GM21576 (cell line): ENCODE results near the gene GSTT4.
"Not testable (repeated sequence)": the region's sequence is repeated elsewhere in the genome, so short reads cannot be mapped to it uniquely, and the experiment has no call there.

Source experiments
- ATAC-seq: cut with Tn5 transposase; IDR thresholded peaks from one replicate; pipeline ENCODE4 v1.9.1; 2021; ENCODE audit warnings: mild to moderate bottlenecking, moderate library complexity; ENCODE audit not compliant: unreplicated experiment

Gene GSTT4

DNA sequence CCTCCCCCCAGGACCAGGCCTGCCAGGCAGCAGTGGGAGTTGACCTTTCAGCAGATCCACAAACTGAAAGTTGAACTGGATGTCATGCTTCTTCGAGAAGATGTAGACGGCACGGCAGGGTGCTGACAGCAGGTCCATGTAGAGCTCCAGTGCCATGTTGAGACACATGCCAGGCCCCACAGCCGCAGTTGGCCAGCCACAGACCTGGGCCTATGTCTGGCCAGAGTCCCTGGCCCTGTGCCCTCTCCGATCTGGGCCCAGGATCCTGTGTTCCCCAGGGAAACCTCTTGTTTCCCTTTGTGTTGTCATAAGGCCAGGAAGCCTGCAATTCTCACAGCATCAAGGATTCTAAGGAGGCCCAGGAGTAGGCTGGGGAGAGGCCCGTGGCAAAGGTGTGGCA, at the start of gene GSTT4:
GSTT4 (minus strand) TSS at position 253 of the 400 bp plus-strand sequence; CDS start at position 156, 97 bp downstream.
- no peak for ATAC-seq

DNA sequence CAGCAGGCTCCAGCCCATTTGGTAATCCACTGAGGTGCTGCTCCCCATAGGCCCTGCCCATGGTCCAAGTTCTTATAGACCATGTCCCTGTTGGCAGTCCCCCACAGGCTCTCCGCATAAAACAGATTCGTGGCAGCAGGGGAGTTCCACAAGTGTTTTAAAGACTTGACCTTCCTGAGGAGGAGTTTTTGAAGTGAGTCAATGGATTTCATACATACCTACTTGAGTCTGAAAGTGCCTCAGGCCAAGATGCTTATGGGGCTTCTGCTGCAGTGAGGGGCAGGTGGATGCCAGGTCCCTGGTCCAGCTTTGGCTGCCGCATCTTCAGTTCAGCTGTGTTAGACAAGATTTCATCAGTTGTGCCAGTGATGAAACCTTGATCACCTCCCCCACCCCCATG, 49.1 kb upstream of the GSTT4 start:
- no peak for ATAC-seq

DNA sequence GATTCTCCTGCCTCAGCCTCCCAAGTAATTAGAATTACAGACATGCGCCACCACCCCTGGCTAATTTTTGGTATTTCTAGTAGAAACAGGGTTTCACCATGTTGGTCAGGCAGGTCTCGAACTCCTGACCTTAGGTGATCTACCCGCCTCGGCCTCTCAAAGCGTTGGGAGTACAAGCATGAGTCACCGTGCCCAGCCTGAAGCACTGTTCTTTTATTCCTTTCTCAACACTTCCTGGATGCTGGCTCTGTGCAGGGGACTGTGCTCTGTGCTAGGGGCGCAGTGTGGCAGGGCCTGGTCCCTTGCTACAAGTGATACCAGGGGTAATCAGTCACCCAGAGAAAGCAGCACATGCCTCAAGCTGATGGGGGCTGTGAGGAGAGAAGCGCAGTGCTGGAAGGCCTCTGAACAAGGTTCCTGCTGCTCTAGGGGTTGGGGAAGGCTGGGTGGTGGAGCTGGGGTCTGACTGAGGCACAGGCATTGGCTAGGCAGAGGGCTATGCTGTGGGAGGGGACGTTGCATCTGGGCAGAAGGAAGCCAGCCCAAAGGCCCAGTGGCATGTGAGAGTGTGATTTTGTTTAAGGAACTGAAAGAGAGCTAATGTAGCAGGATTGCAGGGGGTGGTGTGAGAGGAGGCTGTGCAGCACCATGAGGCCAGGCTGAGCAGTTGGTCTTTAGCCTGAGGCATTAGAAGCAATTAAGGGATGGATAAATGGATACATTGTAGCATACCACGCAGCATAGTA, 48.4 kb upstream of the GSTT4 start:
- ATAC-seq, result no peak

DNA sequence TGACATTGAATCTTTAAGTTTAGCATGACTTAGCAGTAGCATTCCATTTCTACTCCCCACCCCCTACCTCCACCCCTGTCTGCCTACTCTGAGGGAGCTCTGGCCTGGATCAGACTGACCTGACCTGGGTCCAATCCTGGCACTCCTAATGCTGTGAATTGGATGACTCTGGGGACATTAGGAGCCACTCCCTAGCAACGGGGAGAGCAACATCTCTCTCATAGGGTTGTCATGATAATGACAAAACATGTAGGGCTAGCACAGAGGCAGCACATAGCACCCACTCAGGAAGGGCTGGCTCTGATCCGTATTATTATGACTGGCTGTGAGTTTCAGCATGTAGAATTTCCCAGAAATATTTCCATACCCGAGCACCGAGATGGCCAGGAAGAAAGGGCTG, 46.3 kb upstream of the GSTT4 start:
- ATAC-seq, result no peak

DNA sequence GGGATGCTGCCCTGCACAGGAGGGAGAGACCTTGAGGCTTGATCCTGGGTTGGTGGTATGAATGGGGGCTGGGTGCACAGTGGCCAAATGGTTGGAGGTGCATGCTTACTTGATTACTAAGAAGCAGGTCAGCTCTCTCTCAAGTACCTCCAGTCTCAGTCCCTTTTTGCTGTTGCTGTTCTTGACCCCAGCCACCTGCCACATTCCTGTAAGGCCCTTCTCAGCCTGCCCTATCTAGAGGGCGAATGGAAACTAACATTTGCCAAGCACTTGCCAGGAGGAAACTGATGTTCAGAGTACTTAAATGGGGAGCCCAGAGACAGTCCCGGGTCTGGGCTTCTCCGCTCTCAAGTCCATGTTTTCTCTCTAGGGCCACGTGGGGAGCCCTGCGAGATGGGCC, 45.8 kb upstream of the GSTT4 start:
- ATAC-seq, result no peak

DNA sequence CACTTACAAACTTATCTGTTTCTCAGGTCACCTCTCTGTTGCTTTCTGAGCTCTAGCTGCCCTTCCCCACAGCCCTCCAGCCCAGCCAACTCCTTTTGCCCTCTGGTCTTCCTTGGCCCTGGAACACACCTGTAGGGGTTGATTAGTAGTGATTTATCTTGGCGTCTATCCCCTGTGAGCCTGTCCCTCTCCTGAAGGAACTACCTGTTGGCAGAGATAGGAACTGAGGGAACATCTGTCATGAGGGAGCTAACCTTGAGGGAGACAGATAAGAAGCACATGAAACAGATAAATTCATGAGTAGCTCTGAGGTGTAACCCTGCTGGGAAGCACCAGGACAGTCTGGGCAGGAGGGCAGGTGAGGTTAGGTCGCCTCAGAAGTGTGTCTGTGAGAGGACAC, 44.7 kb upstream of the GSTT4 start:
- no peak for ATAC-seq

DNA sequence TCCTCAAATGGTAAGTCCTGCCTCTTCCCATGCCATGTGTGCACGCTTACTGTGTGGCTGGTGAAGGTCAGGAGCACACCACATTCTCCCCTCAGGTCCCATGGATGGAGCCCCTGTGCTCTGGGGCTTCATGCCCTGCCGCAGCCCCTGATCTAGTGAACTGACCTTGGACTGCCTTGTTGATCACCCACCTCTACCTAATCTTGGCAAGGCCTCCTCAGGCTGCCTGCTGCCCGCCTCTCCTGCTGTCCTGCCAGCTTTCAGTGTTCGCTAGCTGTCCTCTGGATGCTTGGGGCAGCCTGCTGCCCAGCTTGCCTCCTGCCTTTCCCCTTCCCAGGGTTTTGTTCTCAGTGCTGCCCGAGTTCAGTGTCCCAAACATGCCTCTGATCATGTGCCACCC, 44.0 kb upstream of the GSTT4 start:
- ATAC-seq, result no peak

DNA sequence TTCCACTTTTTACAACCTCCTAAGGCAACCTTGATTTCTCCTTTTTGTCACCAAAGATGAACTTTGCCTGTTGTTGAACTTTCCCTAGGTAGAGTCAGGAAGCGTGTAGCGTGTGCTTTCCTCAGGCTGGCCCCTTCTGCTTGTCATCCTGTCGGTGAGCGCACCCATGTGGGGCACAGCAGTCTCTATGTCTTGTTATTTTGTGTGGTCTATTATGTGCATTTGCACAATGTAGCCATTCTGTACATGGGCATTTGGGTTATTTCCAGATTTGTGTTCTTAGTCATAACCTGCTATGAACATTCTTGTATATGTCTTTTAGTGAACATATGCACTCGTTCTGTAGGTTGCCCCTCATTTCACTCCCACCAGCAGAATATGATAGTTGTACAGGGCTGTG, 40.8 kb upstream of the GSTT4 start:
- ATAC-seq, result no peak

DNA sequence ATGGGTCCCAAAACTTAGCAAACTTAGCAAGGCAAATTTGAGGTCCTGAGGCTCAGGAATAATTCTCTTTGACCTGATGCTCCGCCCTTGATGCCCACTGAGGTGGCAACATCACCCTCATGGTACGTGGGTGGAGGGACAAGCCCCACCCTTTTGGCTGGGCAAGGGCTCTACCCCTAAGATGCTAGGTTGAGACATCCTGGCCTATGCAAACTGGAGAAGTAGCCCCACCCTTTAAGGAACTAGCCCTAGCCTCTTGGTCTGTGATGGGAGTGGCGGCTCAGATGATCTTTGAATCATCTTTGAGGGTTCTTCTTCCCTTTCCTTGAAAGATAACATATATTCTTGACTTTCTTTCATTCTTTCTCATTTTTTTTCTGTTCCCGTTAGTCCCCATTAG, 38.7 kb upstream of the GSTT4 start:
- ATAC-seq, result no peak

DNA sequence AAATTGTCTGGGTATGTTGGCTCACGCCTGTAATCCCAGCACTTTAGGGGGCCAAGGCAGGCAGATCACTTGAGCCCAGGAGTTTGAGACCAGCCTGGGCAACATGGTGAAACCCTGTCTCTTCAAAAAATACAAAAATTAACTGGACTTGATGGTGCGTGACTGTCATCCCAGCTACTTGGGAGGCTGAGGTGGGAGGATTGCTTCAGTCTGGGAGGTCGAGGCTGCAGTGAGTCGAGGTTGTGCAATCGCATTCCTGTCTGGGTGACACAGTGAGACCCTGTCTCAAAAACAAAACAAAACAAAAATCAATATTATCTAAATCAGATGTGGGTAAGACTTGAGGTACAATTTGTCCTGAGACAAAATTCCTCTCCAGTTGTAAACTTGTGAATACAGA, 38.2 kb upstream of the GSTT4 start:
- not testable (repeated sequence) for ATAC-seq

DNA sequence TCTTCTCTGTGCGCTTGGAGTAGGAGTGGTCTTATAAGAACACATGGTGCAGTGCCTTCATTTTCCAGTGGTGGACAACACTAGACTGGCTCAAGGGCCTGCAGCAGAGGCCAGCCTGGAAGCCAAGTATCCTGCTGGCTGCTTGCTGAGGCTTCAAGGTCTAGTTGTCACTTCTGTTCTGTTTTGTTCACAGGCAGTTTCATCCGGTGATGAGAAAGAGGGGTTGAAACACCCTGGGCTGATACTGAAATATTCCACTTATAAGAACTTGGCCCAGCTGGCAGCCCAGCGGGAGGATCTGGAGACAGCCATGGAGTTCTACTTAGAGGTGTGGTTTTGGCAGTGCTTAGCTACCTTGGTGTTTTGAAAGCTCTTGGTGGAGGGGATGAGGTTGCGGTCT, 35.7 kb upstream of the GSTT4 start:
- no peak for ATAC-seq

DNA sequence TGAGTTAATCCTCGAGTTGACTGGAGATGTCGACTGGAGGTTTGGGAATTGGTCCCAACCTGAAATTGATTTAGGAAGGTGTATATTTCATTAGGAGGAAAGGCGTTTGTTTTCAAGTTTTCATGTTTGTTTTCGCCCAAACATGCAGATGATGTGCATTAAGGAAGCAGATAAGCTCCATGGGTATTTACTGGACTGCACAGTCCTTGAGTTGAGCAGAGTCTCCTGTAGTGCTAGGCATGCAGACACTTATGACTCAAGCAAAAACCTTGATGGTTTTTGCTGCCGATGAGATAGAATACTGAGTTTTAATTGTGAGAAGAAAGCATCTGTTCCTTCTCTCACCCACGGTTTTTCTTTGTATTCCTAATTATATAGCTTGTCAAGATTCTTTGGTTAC, 33.8 kb upstream of the GSTT4 start:
- no peak for ATAC-seq

DNA sequence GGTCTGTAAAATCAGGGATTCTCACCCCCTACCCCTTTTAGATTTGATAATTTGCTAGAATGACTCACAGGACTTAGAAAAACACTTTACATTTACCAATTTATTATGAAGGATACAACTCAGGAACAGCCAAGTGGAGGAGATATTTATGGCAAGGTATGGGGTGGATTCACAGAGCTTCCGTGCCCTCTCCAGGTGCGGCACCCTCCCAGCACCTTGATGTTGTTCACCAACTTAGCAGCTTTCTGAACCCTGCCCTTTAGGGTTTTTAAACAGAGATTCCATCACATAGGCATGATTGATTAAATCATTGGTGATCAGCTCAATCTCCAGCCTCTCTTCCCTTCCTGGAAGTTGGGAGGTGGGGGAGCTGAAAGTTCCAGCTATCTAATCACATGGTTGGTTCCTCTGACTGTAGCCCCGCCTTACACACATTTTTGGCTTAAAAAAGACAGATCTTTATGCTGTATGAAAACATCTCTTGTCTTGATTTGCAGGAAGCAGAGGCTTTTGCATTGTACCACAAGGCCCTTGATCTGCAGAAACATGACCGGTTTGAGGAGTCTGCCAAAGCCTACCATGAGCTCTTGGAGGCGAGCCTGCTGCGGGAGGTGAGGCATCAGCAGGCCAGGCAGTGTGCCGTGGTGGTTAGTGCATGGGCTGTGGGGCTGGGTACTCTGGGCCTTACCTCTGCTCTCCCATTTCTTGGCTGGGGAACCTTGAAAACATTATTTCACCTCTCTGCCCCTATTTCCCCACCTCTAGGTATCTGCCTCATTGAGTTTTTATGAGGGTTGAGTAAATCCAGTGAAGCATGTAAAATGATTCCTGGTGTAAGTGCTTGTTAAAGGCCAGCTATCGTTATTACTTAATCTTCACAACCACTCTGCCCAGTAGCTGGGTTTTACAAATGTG, 32.9 kb upstream of the GSTT4 start:
- no peak for ATAC-seq

DNA sequence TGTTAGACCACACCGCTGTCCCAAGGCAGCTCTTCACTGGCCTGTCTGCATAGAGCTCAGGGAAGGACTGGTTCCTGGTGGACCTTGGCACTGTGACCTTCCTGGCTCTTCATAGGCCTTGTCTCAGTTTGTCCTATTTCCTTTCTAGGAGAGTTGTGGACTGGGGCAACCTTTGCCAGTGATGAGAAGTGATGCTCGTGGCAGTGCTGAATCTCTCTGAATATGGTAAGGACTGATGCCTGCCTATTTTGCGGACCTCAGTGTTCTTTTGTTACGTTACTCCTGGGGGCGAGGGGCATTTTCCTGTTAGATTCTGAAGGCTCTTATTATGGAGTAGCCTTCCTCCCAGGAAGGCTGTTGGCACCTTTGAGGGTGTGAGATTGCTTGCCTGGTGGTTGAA, 30.0 kb upstream of the GSTT4 start:
- ATAC-seq, result no peak

DNA sequence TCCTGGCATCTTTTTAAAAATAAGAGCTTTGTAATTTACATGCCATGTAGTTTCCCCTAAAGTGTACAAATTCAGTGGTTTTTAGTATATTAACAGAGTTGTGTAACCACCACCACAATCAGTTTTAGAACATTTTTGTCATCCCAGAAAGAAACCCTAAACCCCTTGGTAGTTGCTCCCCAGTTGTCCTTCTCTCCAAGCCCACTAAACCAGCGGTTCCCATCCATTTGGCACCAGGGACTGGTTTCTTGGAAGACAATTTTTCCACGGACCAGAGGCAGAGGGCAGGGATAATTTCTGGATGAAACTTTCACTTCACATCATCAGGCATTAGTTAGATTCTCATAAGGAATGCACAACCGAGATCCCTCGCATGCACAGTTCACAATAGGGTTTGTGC, 28.5 kb upstream of the GSTT4 start:
- ATAC-seq, result no peak

DNA sequence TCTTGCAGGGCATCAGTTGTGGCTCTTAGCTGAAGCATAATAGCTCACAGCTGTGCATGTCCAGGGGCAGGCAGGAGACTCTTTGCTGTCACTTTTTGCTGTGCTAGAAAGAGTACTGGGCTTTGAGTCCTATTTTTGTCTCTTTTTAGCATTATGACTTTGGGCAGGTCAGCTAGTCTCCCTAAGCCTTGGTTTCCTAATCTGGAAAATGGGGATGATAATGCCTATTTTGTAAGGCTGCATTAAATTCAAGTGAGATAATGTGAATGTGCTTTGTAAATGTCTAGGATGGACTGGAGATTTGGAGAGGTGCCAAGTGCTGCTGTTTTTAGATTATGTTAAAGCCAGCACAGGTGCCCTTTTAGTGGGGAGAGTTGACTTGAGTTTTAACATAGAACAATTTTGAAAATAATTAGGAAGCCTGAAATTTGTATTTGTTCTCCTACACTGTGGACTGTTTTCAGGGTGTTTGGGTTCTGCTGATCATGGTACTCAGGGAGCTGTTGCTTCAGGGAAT, 25.0 kb upstream of the GSTT4 start:
- ATAC-seq, result no peak

DNA sequence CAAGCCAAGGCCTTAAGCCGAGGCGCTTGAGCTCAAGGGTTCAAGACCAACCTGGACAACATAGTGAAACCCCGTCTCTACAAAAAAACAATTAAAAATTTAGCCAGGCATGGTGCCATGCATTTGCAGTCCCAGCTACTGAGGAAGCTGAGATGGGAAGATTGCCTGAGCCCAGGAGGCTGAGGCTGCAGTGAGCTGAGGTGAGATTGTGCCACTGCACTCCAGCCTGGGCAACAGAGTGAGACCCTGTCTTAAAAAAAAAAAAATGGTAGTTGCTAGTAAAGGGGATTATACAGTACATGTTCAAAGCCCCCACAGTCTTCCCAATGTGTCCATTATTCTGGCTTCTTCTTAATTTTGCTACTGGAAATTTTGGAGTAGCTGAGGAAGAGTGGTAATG, 24.1 kb upstream of the GSTT4 start:
- no peak for ATAC-seq

DNA sequence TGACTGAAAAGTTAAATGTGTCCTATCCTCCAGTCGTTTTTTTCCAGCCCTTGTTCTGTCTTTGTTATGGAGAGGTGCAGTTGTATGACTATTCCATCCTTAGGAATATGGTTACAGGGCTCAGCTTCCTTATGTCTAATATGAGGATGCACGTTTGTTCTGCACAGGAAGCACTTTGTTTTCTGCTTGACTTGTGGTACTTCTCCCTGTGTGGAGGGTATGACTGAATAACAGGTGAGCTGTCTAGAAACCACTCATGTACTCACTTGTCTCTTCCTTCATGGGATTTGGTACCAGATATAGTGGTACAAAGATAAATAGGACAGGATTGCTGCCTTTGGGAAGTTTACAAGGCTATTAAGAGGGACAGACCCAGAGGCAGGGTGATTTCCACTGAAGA, 23.3 kb upstream of the GSTT4 start:
- ATAC-seq, result no peak

DNA sequence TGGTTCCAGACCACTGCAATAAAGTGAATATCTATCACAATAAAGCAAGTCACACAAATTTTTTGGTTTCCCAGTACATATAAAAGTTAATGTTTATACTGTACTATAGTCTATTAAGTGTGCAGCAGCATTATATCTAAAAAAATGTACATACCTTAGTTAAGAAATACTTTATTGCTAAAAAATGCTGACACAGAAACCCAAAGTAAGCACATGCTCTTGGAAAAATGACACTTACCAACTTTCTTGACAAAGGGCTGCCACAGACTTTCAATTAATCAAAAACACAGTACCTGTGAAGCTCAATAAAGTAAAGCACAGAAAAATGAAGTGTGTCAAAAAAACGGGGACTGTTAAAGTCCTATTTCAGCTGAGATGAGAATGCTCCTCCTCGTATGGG, 22.7 kb upstream of the GSTT4 start:
- no peak for ATAC-seq

DNA sequence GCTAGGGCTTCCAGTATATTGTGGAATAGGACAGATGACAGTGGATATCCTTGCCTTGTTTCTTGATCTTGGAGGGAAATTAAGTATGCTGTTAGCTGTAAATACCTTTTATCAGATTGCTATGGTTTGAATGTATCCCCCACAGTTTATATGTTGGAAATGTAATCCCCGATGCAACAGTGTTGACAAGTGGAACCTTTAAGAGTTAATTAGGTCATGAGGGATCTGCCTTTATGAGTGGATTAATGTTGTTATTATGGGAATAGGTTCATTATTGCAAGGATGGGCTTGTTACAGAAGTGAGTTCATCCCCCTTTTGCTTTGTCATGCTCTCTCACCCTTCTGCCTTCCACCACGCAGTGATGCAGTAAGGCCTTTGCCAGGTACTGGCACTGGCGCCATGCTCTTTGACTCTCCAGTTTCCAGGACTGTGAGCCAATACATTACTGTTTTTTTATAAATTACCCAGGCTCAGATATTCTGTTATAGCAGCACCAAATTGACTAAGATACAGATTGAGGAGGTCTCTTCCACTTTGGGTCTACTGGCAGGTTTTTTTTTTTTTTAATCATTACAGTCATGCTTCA, 22.2 kb upstream of the GSTT4 start:
- no peak for ATAC-seq

DNA sequence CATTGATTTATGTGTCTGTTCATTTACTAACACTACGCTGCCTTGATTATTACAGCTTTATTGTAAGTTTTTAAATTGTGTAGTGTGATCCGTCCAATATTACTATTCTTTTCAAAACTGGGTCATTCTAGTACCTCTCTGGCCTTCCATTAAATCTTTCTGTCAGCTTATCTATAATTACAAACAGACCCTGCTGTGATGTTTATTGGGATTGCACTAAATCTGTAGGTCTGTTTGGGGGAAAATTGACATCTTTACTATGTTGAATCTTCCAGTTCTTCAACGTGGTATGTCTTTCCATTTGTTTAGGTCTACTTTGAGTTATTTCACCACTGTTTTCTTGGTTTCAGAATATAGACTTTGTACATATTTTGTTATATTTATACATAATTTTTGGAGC, 21.5 kb upstream of the GSTT4 start:
- no peak for ATAC-seq

DNA sequence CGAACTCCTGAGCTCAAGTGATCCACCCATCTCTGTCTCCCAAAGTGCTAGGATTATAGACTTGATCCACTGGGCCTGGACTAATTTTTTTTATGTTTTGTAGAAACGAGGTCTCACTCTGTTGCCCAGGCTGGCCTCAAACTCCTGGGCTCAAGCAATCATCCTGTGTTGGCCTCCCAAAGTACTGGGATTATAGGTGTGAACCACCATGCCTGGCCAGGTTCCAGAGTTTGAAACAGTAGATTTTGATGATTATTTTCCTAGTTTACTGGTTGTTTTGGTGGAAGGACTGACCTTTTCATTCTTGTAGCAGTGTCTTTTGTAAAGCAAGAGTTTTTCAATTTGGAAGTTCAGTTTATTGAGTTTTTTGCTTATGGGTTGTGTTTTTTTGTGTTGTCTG, 20.8 kb upstream of the GSTT4 start:
- no peak for ATAC-seq
